ENCODE results near the gene FFAR1. TPM values are rescaled to one million over a fixed set of nuclear protein-coding genes. Genes with fewer than 3 reads are reported as not detected.

Gene FFAR1
- total and polyA plus RNA-seq, 2 experiments from 2014 or later, result not detected

GRCh38 chr19:35383536-35383935, 35.8 kb downstream of the FFAR1 start:
- no peaks in the 10 kb centered on the region for H3K79me2 ChIP-seq (ENCODE audit: insufficient read depth)
- no peak overlapping the region for H3K4me3 ChIP-seq
- H2AFZ ChIP-seq, result no peak overlapping the region
- H3K4me2 ChIP-seq (ENCODE audit: unreplicated experiment), result no peak overlapping the region
- no peak for TF ChIP-seq EZH2 (IDR thresholded peaks at IDR 0.05; ENCODE audit: insufficient read depth, poor library complexity, severe bottlenecking)
- TF ChIP-seq EZH2phosphoT487 (IDR thresholded peaks at IDR 0.05; ENCODE audit: insufficient read depth, low read depth), result no peak
- H3K9me3 ChIP-seq (ENCODE audit: low read depth), result no peaks in the 10 kb centered on the region
- H3K27ac ChIP-seq, result no peak overlapping the region
- no peaks in the 10 kb centered on the region for H3K9me2 ChIP-seq (ENCODE audit: insufficient read depth)
- no peaks in the 10 kb centered on the region for H3F3A ChIP-seq (ENCODE audit: insufficient read depth)
- WGBS, 2 experiments (ENCODE audit: low coverage in 1 of 2, low lambda C conversion rate in 2 of 2, missing lambda C conversion rate in 2 of 2), result 42% methylated on average over 2 of the region's 2 CpGs
- no peak for DNase-seq
- in situ Hi-C loops (cut with MboI), result no loop called here
- H4K20me1 ChIP-seq (ENCODE audit: insufficient read depth), result no peaks in the 10 kb centered on the region
- H3K9ac ChIP-seq, result no peak overlapping the region
- no peaks in the 10 kb centered on the region for H3K36me3 ChIP-seq (ENCODE audit: low read depth)
- no peaks in the 10 kb centered on the region for H3K4me1 ChIP-seq (ENCODE audit: insufficient read depth)
- peaks cover 6% of the 10 kb centered on the region; the same call in 1 of the 2 replicates for H3K27me3 ChIP-seq (replicated peaks; ENCODE audit: insufficient read depth)

- no peak for TF ChIP-seq EZH2phosphoT487 (IDR thresholded peaks at IDR 0.05; ENCODE audit: insufficient read depth, low read depth)
- TF ChIP-seq EZH2 (IDR thresholded peaks at IDR 0.05; ENCODE audit: insufficient read depth, poor library complexity, severe bottlenecking), result no peak
- WGBS, 2 experiments (ENCODE audit: low coverage in 1 of 2, low lambda C conversion rate in 2 of 2, missing lambda C conversion rate in 2 of 2), result 51 to 53% methylated on average over 6 of the region's 6 CpGs
- Histone ChIP-seq H3F3A (ENCODE audit: insufficient read depth) (no peaks in the 10 kb centered on the region), H3K9me2 (ENCODE audit: insufficient read depth) (no peaks in the 10 kb centered on the region), H3K9me3 (ENCODE audit: low read depth) (no peaks in the 10 kb centered on the region), H3K9ac (no peak overlapping the region), H3K4me1 (ENCODE audit: insufficient read depth) (no peaks in the 10 kb centered on the region), H3K36me3 (ENCODE audit: low read depth) (no peaks in the 10 kb centered on the region), H4K20me1 (ENCODE audit: insufficient read depth) (no peaks in the 10 kb centered on the region), H2AFZ (no peak overlapping the region), H3K4me3 (no peak overlapping the region), H3K27ac (no peak overlapping the region), H3K4me2 (ENCODE audit: unreplicated experiment) (no peak overlapping the region), H3K27me3 (replicated peaks; ENCODE audit: insufficient read depth) (peaks cover 4% of the 10 kb centered on the region), H3K79me2 (ENCODE audit: insufficient read depth) (no peaks in the 10 kb centered on the region)
- DNase-seq, result no peak
- in situ Hi-C loops (cut with MboI), result no loop called here
Measured at GRCh38 chr19:35388277-35389054, 40.8 kb downstream of the FFAR1 start.

- no peaks in the 10 kb centered on the region for H3K9me2 ChIP-seq (ENCODE audit: insufficient read depth)
- no peak for TF ChIP-seq EZH2phosphoT487 (IDR thresholded peaks at IDR 0.05; ENCODE audit: insufficient read depth, low read depth)
- TF ChIP-seq EZH2 (IDR thresholded peaks at IDR 0.05; ENCODE audit: insufficient read depth, poor library complexity, severe bottlenecking), result no peak
Measured at GRCh38 chr19:35389192-35389861, 41.6 kb downstream of the FFAR1 start.

GRCh38 chr19:35392742-35393715, 45.3 kb downstream of the FFAR1 start:
- Histone ChIP-seq H4K20me1 (ENCODE audit: insufficient read depth) (no peaks in the 10 kb centered on the region), H3K9me2 (ENCODE audit: insufficient read depth) (no peaks in the 10 kb centered on the region), H3F3A (ENCODE audit: insufficient read depth) (no peaks in the 10 kb centered on the region), H3K27me3 (replicated peaks; ENCODE audit: insufficient read depth) (peaks cover 13% of the 10 kb centered on the region), H3K36me3 (ENCODE audit: low read depth) (no peaks in the 10 kb centered on the region), H3K9ac (no peak overlapping the region), H3K4me3 (no peak overlapping the region), H3K4me2 (ENCODE audit: unreplicated experiment) (no peak overlapping the region), H3K9me3 (ENCODE audit: low read depth) (no peaks in the 10 kb centered on the region), H2AFZ (no peak overlapping the region), H3K79me2 (ENCODE audit: insufficient read depth) (no peaks in the 10 kb centered on the region), H3K4me1 (ENCODE audit: insufficient read depth) (no peaks in the 10 kb centered on the region), H3K27ac (no peak overlapping the region)
- DNase-seq, result no peak
- WGBS, 2 experiments (ENCODE audit: low coverage in 1 of 2, low lambda C conversion rate in 2 of 2, missing lambda C conversion rate in 2 of 2), result 45 to 48% methylated on average over 5 of the region's 5 CpGs
- no peak for TF ChIP-seq EZH2 (IDR thresholded peaks at IDR 0.05; ENCODE audit: insufficient read depth, poor library complexity, severe bottlenecking)
- no peak for TF ChIP-seq EZH2phosphoT487 (IDR thresholded peaks at IDR 0.05; ENCODE audit: insufficient read depth, low read depth)
- in situ Hi-C loops (cut with MboI), result no loop called here

More at GRCh38 chr19:35389192-35389861, 41.6 kb downstream of the FFAR1 start:
- Histone ChIP-seq H3K9me3 (ENCODE audit: low read depth) (no peaks in the 10 kb centered on the region), H3K36me3 (ENCODE audit: low read depth) (no peaks in the 10 kb centered on the region), H3F3A (ENCODE audit: insufficient read depth) (no peaks in the 10 kb centered on the region), H3K4me3 (no peak overlapping the region), H2AFZ (no peak overlapping the region), H3K79me2 (ENCODE audit: insufficient read depth) (no peaks in the 10 kb centered on the region), H3K9ac (no peak overlapping the region), H3K27ac (no peak overlapping the region), H3K4me1 (ENCODE audit: insufficient read depth) (no peaks in the 10 kb centered on the region), H3K27me3 (replicated peaks; ENCODE audit: insufficient read depth) (peaks cover 12% of the 10 kb centered on the region), H3K4me2 (ENCODE audit: unreplicated experiment) (no peak overlapping the region), H4K20me1 (ENCODE audit: insufficient read depth) (no peaks in the 10 kb centered on the region)
- DNase-seq, result no peak
- in situ Hi-C loops (cut with MboI), result no loop called here
- WGBS, 2 experiments (ENCODE audit: low coverage in 1 of 2, low lambda C conversion rate in 2 of 2, missing lambda C conversion rate in 2 of 2), result 34 to 35% methylated on average over 6 of the region's 6 CpGs

Data from GM23248 (cell line).